ENCODE measurements around the gene TMEM269.

TMEM269 gene

GRCh38 chr1:42766741-42767509 lies 17.9 kb upstream of the TMEM269 start, which contains the start of the genes C1orf50 and P3H1 (continued):
- TF ChIP-seq SALL2 (tag by site-specific recombination; IDR thresholded peaks at IDR 0.05; ENCODE audit: borderline replicate concordance) (no peak), ZNF10 (tag by site-specific recombination; IDR thresholded peaks at IDR 0.05) (no peak), ZNF629 (tag by site-specific recombination; IDR thresholded peaks at IDR 0.05) (0 out of 2 replicates have a peak, but pooled peaks have one; percentile 3), ZNF324 (tag by site-specific recombination; IDR thresholded peaks at IDR 0.05) (peak; percentile 82), TCF7L2 (IDR thresholded peaks at IDR 0.05; ENCODE audit: borderline replicate concordance, low read depth, low read length) (no peak), KLF8 (tag by site-specific recombination; IDR thresholded peaks at IDR 0.05) (peak; percentile 80; the same call in 1 of the 2 replicates), PRDM2 (tag by site-specific recombination; IDR thresholded peaks at IDR 0.05; ENCODE audit: borderline replicate concordance) (no peak), KLF1 (tag by site-specific recombination; IDR thresholded peaks at IDR 0.05) (peak; percentile 5; the same call in 1 of the 2 replicates), BCL11B (tag by site-specific recombination; IDR thresholded peaks at IDR 0.05; ENCODE audit: low read depth) (peak; percentile 19; the same call in 1 of the 2 replicates), MZF1 (tag by site-specific recombination; IDR thresholded peaks at IDR 0.05; ENCODE audit: borderline replicate concordance) (no peak), ZNF19 (tag by site-specific recombination; IDR thresholded peaks at IDR 0.05; ENCODE audit: low read depth) (no peak), CTCF (tag by site-specific recombination; IDR thresholded peaks at IDR 0.05) (peak; percentile 62), ZNF791 (tag by site-specific recombination; IDR thresholded peaks at IDR 0.05) (no peak), ZXDB (tag by site-specific recombination; IDR thresholded peaks at IDR 0.05) (peak; percentile 66), ZSCAN5A (tag by site-specific recombination; IDR thresholded peaks at IDR 0.05) (0 out of 2 replicates have a peak, but pooled peaks have one; percentile 17), MYNN (tag by site-specific recombination; IDR thresholded peaks at IDR 0.05; ENCODE audit: borderline replicate concordance) (no peak), GLIS1 (tag by site-specific recombination; IDR thresholded peaks at IDR 0.05) (peak; percentile 98), ZNF146 (tag by site-specific recombination; IDR thresholded peaks at IDR 0.05) (no peak), ZNF645 (tag by site-specific recombination; IDR thresholded peaks at IDR 0.05) (no peak), YY1 (tag by site-specific recombination; IDR thresholded peaks at IDR 0.05) (peak; percentile 80)
- TF ChIP-seq, protein P1, sequence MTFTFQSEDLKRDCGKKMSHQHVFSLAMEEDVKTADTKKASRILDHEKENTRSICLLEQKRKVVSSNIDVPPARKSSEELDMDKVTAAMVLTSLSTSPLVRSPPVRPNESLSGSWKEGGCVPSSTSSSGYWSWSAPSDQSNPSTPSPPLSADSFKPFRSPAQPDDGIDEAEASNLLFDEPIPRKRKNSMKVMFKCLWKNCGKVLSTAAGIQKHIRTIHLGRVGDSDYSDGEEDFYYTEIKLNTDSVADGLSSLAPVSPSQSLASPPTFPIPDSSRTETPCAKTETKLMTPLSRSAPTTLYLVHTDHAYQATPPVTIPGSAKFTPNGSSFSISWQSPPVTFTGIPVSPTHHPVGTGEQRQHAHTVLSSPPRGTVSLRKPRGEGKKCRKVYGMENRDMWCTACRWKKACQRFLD (tag by site-specific recombination; IDR thresholded peaks at IDR 0.05): no peak
- TF ChIP-seq, protein P2, sequence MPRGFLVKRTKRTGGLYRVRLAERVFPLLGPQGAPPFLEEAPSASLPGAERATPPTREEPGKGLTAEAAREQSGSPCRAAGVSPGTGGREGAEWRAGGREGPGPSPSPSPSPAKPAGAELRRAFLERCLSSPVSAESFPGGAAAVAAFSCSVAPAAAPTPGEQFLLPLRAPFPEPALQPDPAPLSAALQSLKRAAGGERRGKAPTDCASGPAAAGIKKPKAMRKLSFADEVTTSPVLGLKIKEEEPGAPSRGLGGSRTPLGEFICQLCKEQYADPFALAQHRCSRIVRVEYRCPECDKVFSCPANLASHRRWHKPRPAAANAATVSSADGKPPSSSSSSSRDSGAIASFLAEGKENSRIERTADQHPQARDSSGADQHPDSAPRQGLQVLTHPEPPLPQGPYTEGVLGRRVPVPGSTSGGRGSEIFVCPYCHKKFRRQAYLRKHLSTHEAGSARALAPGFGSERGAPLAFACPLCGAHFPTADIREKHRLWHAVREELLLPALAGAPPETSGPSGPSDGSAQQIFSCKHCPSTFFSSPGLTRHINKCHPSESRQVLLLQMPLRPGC (tag by site-specific recombination; IDR thresholded peaks at IDR 0.05): peak; percentile 46; the same call in 1 of the 2 replicates
